ENCODE measurements around the gene MYD88. TPM values are rescaled to one million over a fixed set of nuclear protein-coding genes. Genes with fewer than 3 reads are reported as not detected.
"Not testable (repeated sequence)": the region's sequence is repeated elsewhere in the genome, so short reads cannot be mapped to it uniquely, and the experiment has no call there.

MYD88 gene
- total RNA-seq, 2 experiments from 2014 or later: 16.3 to 29.4 TPM

GRCh38 chr3:38133557-38134405 is 4.7 kb upstream of the MYD88 start:
- H3K9me3 ChIP-seq (ENCODE audit: low read length): no peaks in the 10 kb centered on the region
- no peak overlapping the region for H3K27ac ChIP-seq (ENCODE audit: low read depth, low read length, poor library complexity, severe bottlenecking)
- CTCF ChIA-PET (ENCODE audit: unreplicated experiment): no interaction called here
- H3K9me2 ChIP-seq (ENCODE audit: insufficient read depth, low read length): no peaks in the 10 kb centered on the region
- intact Hi-C loops (cut with micrococcal nuclease; ENCODE audit: unreplicated experiment): no loop called here
- no TSS peak for BruUV-seq (replicated peaks)
- peaks cover 22% of the 10 kb centered on the region for H3K4me1 ChIP-seq (ENCODE audit: insufficient read depth, low read length, poor library complexity, severe bottlenecking)
- H3K4me2 ChIP-seq (ENCODE audit: low read length): no peak overlapping the region
- POLR2A ChIA-PET: no interaction called here
- no peak for DNase-seq (ENCODE audit: low spot score)
- no peak overlapping the region for H3K4me3 ChIP-seq (ENCODE audit: low read depth, low read length, poor library complexity, severe bottlenecking)
- peaks cover 10% of the 10 kb centered on the region; the same call in 1 of the 2 replicates for H3K79me2 ChIP-seq (ENCODE audit: insufficient read depth, low read depth, low read length)
- H3K36me3 ChIP-seq (ENCODE audit: insufficient read depth, low read length): peaks cover 49% of the 10 kb centered on the region
- no peaks in the 10 kb centered on the region; the same call in 1 of the 2 replicates for H4K20me1 ChIP-seq (ENCODE audit: insufficient read depth, low read length)
- no peak overlapping the region for H2AFZ ChIP-seq (ENCODE audit: low read length)
- TF ChIP-seq CTCF (conservative IDR thresholded peaks at IDR 0.05; ENCODE audit: low read length) (no peak), EZH2phosphoT487 (IDR thresholded peaks at IDR 0.05; ENCODE audit: borderline replicate concordance, low read depth, low read length) (no peak)

GRCh38 chr3:38134517-38135143 is 3.8 kb upstream of the MYD88 start:
- H2AFZ ChIP-seq (ENCODE audit: low read length); intact Hi-C loops (cut with micrococcal nuclease; ENCODE audit: unreplicated experiment); H3K27ac ChIP-seq (ENCODE audit: low read depth, low read length, poor library complexity, severe bottlenecking); H4K20me1 ChIP-seq (ENCODE audit: insufficient read depth, low read length); H3K4me3 ChIP-seq (ENCODE audit: low read depth, low read length, poor library complexity, severe bottlenecking); POLR2A ChIA-PET; BruUV-seq (replicated peaks); H3K9me2 ChIP-seq (ENCODE audit: insufficient read depth, low read length); H3K9me3 ChIP-seq (ENCODE audit: low read length); DNase-seq (ENCODE audit: low spot score); CTCF ChIA-PET (ENCODE audit: unreplicated experiment): not testable (repeated sequence)
- Histone ChIP-seq H3K36me3 (ENCODE audit: insufficient read depth, low read length) (peaks cover 44% of the 10 kb centered on the region), H3K4me2 (ENCODE audit: low read length) (0 out of 2 replicates have a peak overlapping the region, but pooled peaks have one; percentile 97), H3K4me1 (ENCODE audit: insufficient read depth, low read length, poor library complexity, severe bottlenecking) (peaks cover 26% of the 10 kb centered on the region), H3K79me2 (ENCODE audit: insufficient read depth, low read depth, low read length) (peaks cover 14% of the 10 kb centered on the region; the same call in 1 of the 2 replicates)

- H3K4me1 ChIP-seq (ENCODE audit: insufficient read depth, low read length, poor library complexity, severe bottlenecking): peaks cover 29% of the 10 kb centered on the region
Observed at GRCh38 chr3:38135621-38136277, 2.7 kb upstream of the MYD88 start.

More at GRCh38 chr3:38135621-38136277, 2.7 kb upstream of the MYD88 start:
- Histone ChIP-seq H3K36me3 (ENCODE audit: insufficient read depth, low read length) (peaks cover 37% of the 10 kb centered on the region), H2AFZ (ENCODE audit: low read length) (peak overlapping the region; percentile 58; the same call in 1 of the 2 replicates), H3K27ac (ENCODE audit: low read depth, low read length, poor library complexity, severe bottlenecking) (peak overlapping the region; percentile 3), H3K79me2 (ENCODE audit: insufficient read depth, low read depth, low read length) (peaks cover 14% of the 10 kb centered on the region; the same call in 1 of the 2 replicates), H3K4me2 (ENCODE audit: low read length) (peak overlapping the region; percentile 97), H3K4me3 (ENCODE audit: low read depth, low read length, poor library complexity, severe bottlenecking) (peak overlapping the region; percentile 95)
- H4K20me1 ChIP-seq (ENCODE audit: insufficient read depth, low read length); H3K9me3 ChIP-seq (ENCODE audit: low read length); H3K9me2 ChIP-seq (ENCODE audit: insufficient read depth, low read length); CTCF ChIA-PET (ENCODE audit: unreplicated experiment); BruUV-seq (replicated peaks); intact Hi-C loops (cut with micrococcal nuclease; ENCODE audit: unreplicated experiment): not testable (repeated sequence)
- peak; percentile 31 for DNase-seq (ENCODE audit: low spot score)
- POLR2A ChIA-PET: interaction anchor here (4.8 kb wide), 1 partner anchor 29 kb away, joined by 42 read pairs; the partner anchor contains the start of gene OXSR1
